ENCODE data around the gene DGKD. TPM values are rescaled to one million over a fixed set of nuclear protein-coding genes. Genes with fewer than 3 reads are reported as not detected.

The DGKD gene
- total RNA-seq, 2 donors from 2014 or later, result 21.5 to 63.1 TPM

- H3K4me1 ChIP-seq (replicated peaks), result no peaks in the 10 kb centered on the region
- no peak overlapping the region for H3K4me3 ChIP-seq
- H3K36me3 ChIP-seq, result peaks cover 0 to 7% of the 10 kb centered on the region in 2 donors
- H3K27ac ChIP-seq, result no peak overlapping the region
- no peak for TF ChIP-seq POLR2A (IDR thresholded peaks at IDR 0.05)
- TF ChIP-seq POLR2AphosphoS5 (IDR thresholded peaks at IDR 0.05), result no peak
- no peak for TF ChIP-seq CTCF (IDR thresholded peaks at IDR 0.05)
- 88% methylated on average over 9 of the region's 9 CpGs for WGBS
- no peak for DNase-seq (ENCODE audit: low spot score)
- H3K27me3 ChIP-seq (replicated peaks; ENCODE audit: insufficient read depth), result no peaks in the 10 kb centered on the region
- intact Hi-C loops (cut with DNase I), result no loop called here
- H3K9me3 ChIP-seq, result no peaks in the 10 kb centered on the region
Measured at GRCh38 chr2:233451950-233452349, 97.7 kb downstream of the DGKD start.

GRCh38 chr2:233453111-233453915 lies 99.0 kb downstream of the DGKD start:
- no peak for DNase-seq (ENCODE audit: low spot score)
- TF ChIP-seq POLR2A (IDR thresholded peaks at IDR 0.05) (no peak), POLR2AphosphoS5 (IDR thresholded peaks at IDR 0.05) (no peak), CTCF (IDR thresholded peaks at IDR 0.05) (no peak)
- H3K4me1 ChIP-seq (replicated peaks), result no peaks in the 10 kb centered on the region
- peaks cover 4 to 7% of the 10 kb centered on the region in 2 donors for H3K36me3 ChIP-seq
- no peak overlapping the region for H3K27ac ChIP-seq
- H3K9me3 ChIP-seq, result no peaks in the 10 kb centered on the region
- H3K4me3 ChIP-seq, result no peak overlapping the region
- intact Hi-C loops (cut with DNase I), result no loop called here
- H3K27me3 ChIP-seq (replicated peaks; ENCODE audit: insufficient read depth), result no peaks in the 10 kb centered on the region
- 78% methylated on average over 10 of the region's 10 CpGs for WGBS

- Histone ChIP-seq H3K4me1 (replicated peaks) (no peaks in the 10 kb centered on the region), H3K36me3 (peaks cover 4 to 7% of the 10 kb centered on the region in 2 donors), H3K27ac (no peak overlapping the region), H3K4me3 (no peak overlapping the region), H3K9me3 (no peaks in the 10 kb centered on the region), H3K27me3 (replicated peaks; ENCODE audit: insufficient read depth) (no peaks in the 10 kb centered on the region)
- 97% methylated on average over 8 of the region's 8 CpGs for WGBS
- intact Hi-C loops (cut with DNase I), result no loop called here
- DNase-seq (ENCODE audit: low spot score), result no peak
- TF ChIP-seq POLR2A (IDR thresholded peaks at IDR 0.05), result no peak
- TF ChIP-seq CTCF (IDR thresholded peaks at IDR 0.05), result no peak
- no peak for TF ChIP-seq POLR2AphosphoS5 (IDR thresholded peaks at IDR 0.05)
Measured at GRCh38 chr2:233453916-233454315, 99.6 kb downstream of the DGKD start.

- TF ChIP-seq POLR2AphosphoS5 (IDR thresholded peaks at IDR 0.05) (no peak), POLR2A (IDR thresholded peaks at IDR 0.05) (no peak), CTCF (IDR thresholded peaks at IDR 0.05) (no peak)
- 91% methylated on average over 11 of the region's 11 CpGs for WGBS
- intact Hi-C loops (cut with DNase I), result no loop called here
- Histone ChIP-seq H3K4me3 (no peak overlapping the region), H3K27me3 (replicated peaks; ENCODE audit: insufficient read depth) (no peaks in the 10 kb centered on the region), H3K27ac (no peak overlapping the region), H3K36me3 (peaks cover 4 to 7% of the 10 kb centered on the region in 2 donors), H3K9me3 (no peaks in the 10 kb centered on the region), H3K4me1 (replicated peaks) (no peaks in the 10 kb centered on the region)
- DNase-seq (ENCODE audit: low spot score), result no peak
Measured at GRCh38 chr2:233455006-233455405, 100.7 kb downstream of the DGKD start.

GRCh38 chr2:233455491-233455890 lies 101.2 kb downstream of the DGKD start:
- Histone ChIP-seq H3K27me3 (replicated peaks; ENCODE audit: insufficient read depth) (no peaks in the 10 kb centered on the region), H3K4me1 (replicated peaks) (peaks cover 4% of the 10 kb centered on the region), H3K9me3 (no peaks in the 10 kb centered on the region), H3K36me3 (peaks cover 4 to 7% of the 10 kb centered on the region in 2 donors), H3K4me3 (no peak overlapping the region), H3K27ac (no peak overlapping the region)
- no peak for TF ChIP-seq POLR2AphosphoS5 (IDR thresholded peaks at IDR 0.05)
- no peak for TF ChIP-seq CTCF (IDR thresholded peaks at IDR 0.05)
- no peak for TF ChIP-seq POLR2A (IDR thresholded peaks at IDR 0.05)
- 92% methylated on average over 7 of the region's 7 CpGs for WGBS
- no peak for DNase-seq (ENCODE audit: low spot score)
- intact Hi-C loops (cut with DNase I), result no loop called here

Data from prostate gland (tissue), 2 donors.